GM19395 (cell line): Measurements from ENCODE around the gene SLC26A8.

Source experiments
- ATAC-seq: cut with Tn5 transposase; IDR thresholded peaks from one replicate; pipeline ENCODE4 v1.9.1; 2021; ENCODE audit warnings: mild to moderate bottlenecking, moderate library complexity; ENCODE audit not compliant: unreplicated experiment

SLC26A8 gene

GRCh38 chr6:36023996-36024795, at the start of gene SLC26A8:
Gene SLC26A8 (minus strand): TSS chr6:36024641. CDS start chr6:36019707, 4,934 bp downstream.
- ATAC-seq: no peak

- no peak for ATAC-seq
These were observed 49.1 kb upstream of the SLC26A8 start for GRCh38 chr6:36073587-36073986.

- ATAC-seq: no peak
These were observed 48.2 kb upstream of the SLC26A8 start for GRCh38 chr6:36072681-36073080.

GRCh38 chr6:36071714-36072113, 47.3 kb upstream of the SLC26A8 start:
- no peak for ATAC-seq

GRCh38 chr6:36071281-36071680, 46.8 kb upstream of the SLC26A8 start:
- no peak for ATAC-seq

GRCh38 chr6:36070252-36070651, 45.8 kb upstream of the SLC26A8 start:
- no peak for ATAC-seq

- ATAC-seq: no peak
These were observed 45.1 kb upstream of the SLC26A8 start for GRCh38 chr6:36069573-36069972.

GRCh38 chr6:36068586-36068985, 44.1 kb upstream of the SLC26A8 start:
- no peak for ATAC-seq

- no peak for ATAC-seq
These were observed 43.6 kb upstream of the SLC26A8 start for GRCh38 chr6:36068012-36068392.

GRCh38 chr6:36067374-36068011, 43.1 kb upstream of the SLC26A8 start:
- ATAC-seq: no peak

- no peak for ATAC-seq
These were observed 42.4 kb upstream of the SLC26A8 start for GRCh38 chr6:36066817-36067216.

GRCh38 chr6:36065916-36066315, 41.5 kb upstream of the SLC26A8 start:
- ATAC-seq: no peak

GRCh38 chr6:36064770-36065396, 40.4 kb upstream of the SLC26A8 start:
- no peak for ATAC-seq

- no peak for ATAC-seq
These were observed 39.0 kb upstream of the SLC26A8 start for GRCh38 chr6:36063318-36064060.

- ATAC-seq: no peak
These were observed 37.8 kb upstream of the SLC26A8 start for GRCh38 chr6:36062247-36062646.

- ATAC-seq: no peak
These were observed 36.8 kb upstream of the SLC26A8 start for GRCh38 chr6:36061236-36061635.

- ATAC-seq: no peak
These were observed 31.7 kb upstream of the SLC26A8 start for GRCh38 chr6:36056178-36056577.

GRCh38 chr6:36054956-36055355, 30.5 kb upstream of the SLC26A8 start:
- no peak for ATAC-seq

- no peak for ATAC-seq
These were observed 30.0 kb upstream of the SLC26A8 start for GRCh38 chr6:36054415-36054814.

- no peak for ATAC-seq
These were observed 29.4 kb upstream of the SLC26A8 start for GRCh38 chr6:36053878-36054277.

GRCh38 chr6:36052097-36052496, 27.7 kb upstream of the SLC26A8 start:
- no peak for ATAC-seq
